ENCODE data around the gene DENND5B.

DENND5B gene

GRCh38 chr12:31466768-31467167 lies 124.2 kb downstream of the DENND5B start:
- Histone ChIP-seq H3K4me1 (ENCODE audit: control insufficient read depth in 5 of 5, insufficient read depth in 5 of 5, low read length in 5 of 5) (no peaks in the 10 kb centered on the region), H3K27ac (ENCODE audit: low read depth, low read length) (no peak overlapping the region), H3K36me3 (ENCODE audit: control insufficient read depth in 5 of 5, insufficient read depth in 5 of 5, low read length in 5 of 5) (peaks cover 0 to 8% (median 0%) of the 10 kb centered on the region in 5 donors), H3K27me3 (ENCODE audit: control insufficient read depth in 5 of 5, insufficient read depth in 4 of 5, low read length in 5 of 5) (no peaks in the 10 kb centered on the region), H3K9me3 (ENCODE audit: control insufficient read depth in 5 of 5, low read length in 5 of 5) (no peaks in the 10 kb centered on the region), H3K9ac (ENCODE audit: low read length in 5 of 5) (no peak overlapping the region), H3K4me3 (ENCODE audit: low read depth in 1 of 5, low read length in 5 of 5) (no peak overlapping the region)

GRCh38 chr12:31465002-31465401 lies 125.9 kb downstream of the DENND5B start:
- Histone ChIP-seq H3K4me3 (ENCODE audit: low read depth in 1 of 5, low read length in 5 of 5) (no peak overlapping the region), H3K9ac (ENCODE audit: low read length in 5 of 5) (no peak overlapping the region), H3K4me1 (ENCODE audit: control insufficient read depth in 5 of 5, insufficient read depth in 5 of 5, low read length in 5 of 5) (no peaks in the 10 kb centered on the region), H3K36me3 (ENCODE audit: control insufficient read depth in 5 of 5, insufficient read depth in 5 of 5, low read length in 5 of 5) (peaks cover 0 to 8% (median 1%) of the 10 kb centered on the region in 5 donors), H3K27ac (ENCODE audit: low read depth, low read length) (no peak overlapping the region), H3K27me3 (ENCODE audit: control insufficient read depth in 5 of 5, insufficient read depth in 4 of 5, low read length in 5 of 5) (no peaks in the 10 kb centered on the region), H3K9me3 (ENCODE audit: control insufficient read depth in 5 of 5, low read length in 5 of 5) (no peaks in the 10 kb centered on the region)

- Histone ChIP-seq H3K4me1 (ENCODE audit: control insufficient read depth in 5 of 5, insufficient read depth in 5 of 5, low read length in 5 of 5) (no peaks in the 10 kb centered on the region), H3K36me3 (ENCODE audit: control insufficient read depth in 5 of 5, insufficient read depth in 5 of 5, low read length in 5 of 5) (peaks cover 0 to 11% (median 4%) of the 10 kb centered on the region in 5 donors), H3K27ac (ENCODE audit: low read depth, low read length) (no peak overlapping the region), H3K9me3 (ENCODE audit: control insufficient read depth in 5 of 5, low read length in 5 of 5) (no peaks in the 10 kb centered on the region), H3K9ac (ENCODE audit: low read length in 5 of 5) (no peak overlapping the region), H3K27me3 (ENCODE audit: control insufficient read depth in 5 of 5, insufficient read depth in 4 of 5, low read length in 5 of 5) (no peaks in the 10 kb centered on the region), H3K4me3 (ENCODE audit: low read depth in 1 of 5, low read length in 5 of 5) (no peak overlapping the region)
Measured at GRCh38 chr12:31460024-31460423, 130.9 kb downstream of the DENND5B start.

GRCh38 chr12:31456562-31456961 lies 134.4 kb downstream of the DENND5B start:
- H3K4me3 ChIP-seq (ENCODE audit: low read depth in 1 of 5, low read length in 5 of 5) = no peak overlapping the region

GRCh38 chr12:31444736-31445135 lies 146.2 kb downstream of the DENND5B start:
- no peak overlapping the region for H3K4me3 ChIP-seq (ENCODE audit: low read depth in 1 of 5, low read length in 5 of 5)
- H3K9ac ChIP-seq (ENCODE audit: low read length in 5 of 5) = no peak overlapping the region
- no peak overlapping the region for H3K27ac ChIP-seq (ENCODE audit: low read depth, low read length)
- peaks cover 0 to 16% (median 6%) of the 10 kb centered on the region in 5 donors for H3K36me3 ChIP-seq (ENCODE audit: control insufficient read depth in 5 of 5, insufficient read depth in 5 of 5, low read length in 5 of 5)
- no peaks in the 10 kb centered on the region for H3K4me1 ChIP-seq (ENCODE audit: control insufficient read depth in 5 of 5, insufficient read depth in 5 of 5, low read length in 5 of 5)
- H3K9me3 ChIP-seq (ENCODE audit: control insufficient read depth in 5 of 5, low read length in 5 of 5) = no peaks in the 10 kb centered on the region
- no peaks in the 10 kb centered on the region for H3K27me3 ChIP-seq (ENCODE audit: control insufficient read depth in 5 of 5, insufficient read depth in 4 of 5, low read length in 5 of 5)

More at GRCh38 chr12:31456562-31456961, 134.4 kb downstream of the DENND5B start:
- H3K9me3 ChIP-seq (ENCODE audit: control insufficient read depth in 5 of 5, low read length in 5 of 5) = no peaks in the 10 kb centered on the region
- H3K27ac ChIP-seq (ENCODE audit: low read depth, low read length) = no peak overlapping the region
- no peak overlapping the region for H3K9ac ChIP-seq (ENCODE audit: low read length in 5 of 5)
- no peaks in the 10 kb centered on the region for H3K4me1 ChIP-seq (ENCODE audit: control insufficient read depth in 5 of 5, insufficient read depth in 5 of 5, low read length in 5 of 5)
- peaks cover 3 to 11% (median 4%) of the 10 kb centered on the region in 5 donors for H3K36me3 ChIP-seq (ENCODE audit: control insufficient read depth in 5 of 5, insufficient read depth in 5 of 5, low read length in 5 of 5)
- H3K27me3 ChIP-seq (ENCODE audit: control insufficient read depth in 5 of 5, insufficient read depth in 4 of 5, low read length in 5 of 5) = no peaks in the 10 kb centered on the region

GRCh38 chr12:31440586-31440985 lies 150.3 kb downstream of the DENND5B start:
- no peaks in the 10 kb centered on the region for H3K4me1 ChIP-seq (ENCODE audit: control insufficient read depth in 5 of 5, insufficient read depth in 5 of 5, low read length in 5 of 5)
- peaks cover 0 to 10% (median 0%) of the 10 kb centered on the region in 5 donors for H3K36me3 ChIP-seq (ENCODE audit: control insufficient read depth in 5 of 5, insufficient read depth in 5 of 5, low read length in 5 of 5)
- no peak overlapping the region for H3K9ac ChIP-seq (ENCODE audit: low read length in 5 of 5)
- no peaks in the 10 kb centered on the region for H3K9me3 ChIP-seq (ENCODE audit: control insufficient read depth in 5 of 5, low read length in 5 of 5)
- H3K27ac ChIP-seq (ENCODE audit: low read depth, low read length) = no peak overlapping the region
- no peaks in the 10 kb centered on the region for H3K27me3 ChIP-seq (ENCODE audit: control insufficient read depth in 5 of 5, insufficient read depth in 4 of 5, low read length in 5 of 5)
- no peak overlapping the region for H3K4me3 ChIP-seq (ENCODE audit: low read depth in 1 of 5, low read length in 5 of 5)

- Histone ChIP-seq H3K27me3 (ENCODE audit: control insufficient read depth in 5 of 5, insufficient read depth in 4 of 5, low read length in 5 of 5) (no peaks in the 10 kb centered on the region), H3K9ac (ENCODE audit: low read length in 5 of 5) (no peak overlapping the region), H3K4me1 (ENCODE audit: control insufficient read depth in 5 of 5, insufficient read depth in 5 of 5, low read length in 5 of 5) (no peaks in the 10 kb centered on the region)
Measured at GRCh38 chr12:31440134-31440533, 150.8 kb downstream of the DENND5B start.

GRCh38 chr12:31431721-31432240 lies 159.2 kb downstream of the DENND5B start:
- Histone ChIP-seq H3K9ac (ENCODE audit: low read length in 5 of 5) (no peak overlapping the region), H3K27ac (ENCODE audit: low read depth, low read length) (no peak overlapping the region), H3K36me3 (ENCODE audit: control insufficient read depth in 5 of 5, insufficient read depth in 5 of 5, low read length in 5 of 5) (no peaks in the 10 kb centered on the region), H3K27me3 (ENCODE audit: control insufficient read depth in 5 of 5, insufficient read depth in 4 of 5, low read length in 5 of 5) (no peaks in the 10 kb centered on the region), H3K9me3 (ENCODE audit: control insufficient read depth in 5 of 5, low read length in 5 of 5) (no peaks in the 10 kb centered on the region), H3K4me1 (ENCODE audit: control insufficient read depth in 5 of 5, insufficient read depth in 5 of 5, low read length in 5 of 5) (no peaks in the 10 kb centered on the region), H3K4me3 (ENCODE audit: low read depth in 1 of 5, low read length in 5 of 5) (no peak overlapping the region)

More at GRCh38 chr12:31440134-31440533, 150.8 kb downstream of the DENND5B start:
- Histone ChIP-seq H3K9me3 (ENCODE audit: control insufficient read depth in 5 of 5, low read length in 5 of 5) (no peaks in the 10 kb centered on the region), H3K27ac (ENCODE audit: low read depth, low read length) (no peak overlapping the region), H3K36me3 (ENCODE audit: control insufficient read depth in 5 of 5, insufficient read depth in 5 of 5, low read length in 5 of 5) (peaks cover 0 to 7% (median 0%) of the 10 kb centered on the region in 5 donors), H3K4me3 (ENCODE audit: low read depth in 1 of 5, low read length in 5 of 5) (no peak overlapping the region)

GRCh38 chr12:31423405-31423804 lies 167.5 kb downstream of the DENND5B start:
- Histone ChIP-seq H3K27me3 (ENCODE audit: control insufficient read depth in 5 of 5, insufficient read depth in 4 of 5, low read length in 5 of 5) (no peaks in the 10 kb centered on the region), H3K4me3 (ENCODE audit: low read depth in 1 of 5, low read length in 5 of 5) (no peak overlapping the region), H3K9ac (ENCODE audit: low read length in 5 of 5) (no peak overlapping the region), H3K27ac (ENCODE audit: low read depth, low read length) (no peak overlapping the region), H3K36me3 (ENCODE audit: control insufficient read depth in 5 of 5, insufficient read depth in 5 of 5, low read length in 5 of 5) (peaks cover 13 to 34% (median 20%) of the 10 kb centered on the region in 5 donors), H3K4me1 (ENCODE audit: control insufficient read depth in 5 of 5, insufficient read depth in 5 of 5, low read length in 5 of 5) (no peaks in the 10 kb centered on the region), H3K9me3 (ENCODE audit: control insufficient read depth in 5 of 5, low read length in 5 of 5) (no peaks in the 10 kb centered on the region)

GRCh38 chr12:31412292-31412801 lies 178.6 kb downstream of the DENND5B start:
- peaks cover 19 to 33% (median 24%) of the 10 kb centered on the region in 5 donors for H3K36me3 ChIP-seq (ENCODE audit: control insufficient read depth in 5 of 5, insufficient read depth in 5 of 5, low read length in 5 of 5)
- no peak overlapping the region for H3K27ac ChIP-seq (ENCODE audit: low read depth, low read length)
- H3K4me3 ChIP-seq (ENCODE audit: low read depth in 1 of 5, low read length in 5 of 5) = no peak overlapping the region
- no peaks in the 10 kb centered on the region for H3K9me3 ChIP-seq (ENCODE audit: control insufficient read depth in 5 of 5, low read length in 5 of 5)
- H3K4me1 ChIP-seq (ENCODE audit: control insufficient read depth in 5 of 5, insufficient read depth in 5 of 5, low read length in 5 of 5) = no peaks in the 10 kb centered on the region
- no peaks in the 10 kb centered on the region for H3K27me3 ChIP-seq (ENCODE audit: control insufficient read depth in 5 of 5, insufficient read depth in 4 of 5, low read length in 5 of 5)
- no peak overlapping the region for H3K9ac ChIP-seq (ENCODE audit: low read length in 5 of 5)

Measured in subcutaneous abdominal adipose tissue (tissue), 5 donors.